Activated CD4-positive, alpha-beta T cell treated with anti-CD3 and anti-CD28 coated beads, Interleukin-2, amount 50 U/mL, for 48 hours (primary cell): ENCODE results near the gene PARVB.

ENCODE experiments used
- DNase-seq, 2 experiments: peaks; one replicate each; pipeline ENCODE4 v3.0.0-alpha.2; 2020

PARVB gene

DNA sequence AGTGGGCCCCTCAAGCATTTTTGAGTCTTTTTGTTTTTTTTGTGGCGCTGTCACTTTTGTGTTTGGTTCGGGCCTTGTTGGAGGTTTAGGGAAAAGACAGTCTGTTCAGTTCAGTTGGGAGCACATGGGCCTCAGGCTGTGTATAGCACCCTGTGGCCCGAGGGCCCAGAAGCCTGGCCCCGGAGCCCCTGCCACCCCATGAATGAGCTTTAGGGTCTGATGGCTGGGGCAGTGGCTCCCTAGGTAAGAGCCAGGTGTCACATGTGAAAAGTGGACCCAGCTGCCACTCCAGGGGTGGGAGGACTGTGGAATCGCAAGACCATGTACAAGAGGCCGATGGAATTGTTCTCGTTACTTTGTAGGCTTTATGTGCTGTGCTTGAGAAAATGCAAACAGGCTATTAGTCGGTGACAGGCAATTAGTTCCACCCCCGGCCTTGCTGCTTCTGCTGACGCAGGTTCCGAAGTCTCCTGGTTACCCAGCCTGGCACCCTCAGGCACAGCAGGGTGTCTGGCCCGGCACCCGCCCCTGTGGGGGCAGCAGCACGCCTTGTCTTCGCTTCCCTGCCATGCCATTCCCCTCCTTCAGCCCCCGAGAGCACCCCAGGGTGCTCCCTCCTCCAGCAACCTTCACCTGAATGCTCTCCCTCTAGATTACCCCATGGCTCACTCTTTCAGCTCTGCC, 118.5 kb downstream of the PARVB start:
- no peak for DNase-seq

DNA sequence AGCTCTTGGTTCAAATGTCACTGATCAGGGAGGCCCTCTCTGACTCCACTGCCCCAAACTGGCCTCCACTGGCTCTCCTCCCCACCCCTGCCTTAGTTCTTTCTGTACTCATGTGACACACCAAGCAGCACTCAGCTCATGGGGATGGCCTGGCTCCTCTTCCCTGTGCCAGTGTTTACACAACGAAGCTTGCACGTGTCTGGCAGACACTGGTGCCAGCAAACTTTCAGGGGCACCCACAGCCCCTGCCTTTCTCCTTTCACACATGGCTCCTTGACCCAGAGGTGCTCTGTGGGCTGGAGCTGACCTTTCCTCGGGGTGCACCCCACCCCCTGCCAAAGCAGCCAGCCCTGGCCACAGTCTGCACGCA, 119.0 kb downstream of the PARVB start:
- DNase-seq: no peak

DNA sequence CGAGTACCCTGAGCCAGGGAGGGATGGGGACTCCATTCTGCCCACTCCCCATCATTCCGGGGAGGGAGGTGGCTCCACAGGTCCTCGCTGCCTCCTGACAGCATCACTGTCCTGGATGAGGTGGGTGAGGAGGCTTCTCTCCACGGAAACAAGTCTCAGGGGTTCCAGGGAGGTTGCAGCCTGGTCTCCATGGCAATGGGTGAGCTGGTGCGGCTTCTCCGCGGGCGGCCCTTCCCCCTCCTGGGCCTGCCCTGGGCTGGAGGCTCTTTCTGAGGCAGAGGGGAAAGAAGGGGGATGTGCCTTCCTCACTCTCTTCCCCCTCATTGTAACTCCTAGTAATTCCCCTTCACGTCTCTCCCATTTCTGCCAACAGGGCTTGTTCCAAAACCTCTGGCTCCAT, 119.5 kb downstream of the PARVB start:
- DNase-seq: no peak

DNA sequence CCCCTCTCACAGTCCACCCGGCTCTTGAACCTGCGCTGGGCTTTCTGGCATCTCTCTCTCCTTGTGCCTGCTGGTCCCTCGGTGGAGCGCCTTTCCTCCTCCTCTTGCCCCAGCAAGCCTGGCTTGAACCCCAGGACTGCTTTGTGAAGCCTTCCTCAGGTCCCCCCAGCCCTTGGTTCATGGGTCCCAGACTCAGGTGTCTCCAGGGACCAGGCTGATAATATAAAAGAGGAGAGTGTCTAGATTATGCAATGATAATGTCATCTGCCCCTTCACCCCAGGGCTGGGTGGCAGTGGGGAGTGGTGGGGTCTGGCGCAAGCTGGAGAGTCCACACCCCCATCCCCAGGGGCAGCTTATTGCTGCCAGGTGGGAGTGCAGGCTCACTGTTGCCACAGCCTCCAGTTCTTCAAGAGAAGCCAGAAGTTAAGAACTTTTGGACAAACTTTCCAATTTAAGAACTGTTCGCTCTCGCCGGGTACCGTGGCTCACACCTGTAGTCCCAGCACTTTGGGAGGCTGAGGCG, 120.0 kb downstream of the PARVB start:
- DNase-seq: no peak

DNA sequence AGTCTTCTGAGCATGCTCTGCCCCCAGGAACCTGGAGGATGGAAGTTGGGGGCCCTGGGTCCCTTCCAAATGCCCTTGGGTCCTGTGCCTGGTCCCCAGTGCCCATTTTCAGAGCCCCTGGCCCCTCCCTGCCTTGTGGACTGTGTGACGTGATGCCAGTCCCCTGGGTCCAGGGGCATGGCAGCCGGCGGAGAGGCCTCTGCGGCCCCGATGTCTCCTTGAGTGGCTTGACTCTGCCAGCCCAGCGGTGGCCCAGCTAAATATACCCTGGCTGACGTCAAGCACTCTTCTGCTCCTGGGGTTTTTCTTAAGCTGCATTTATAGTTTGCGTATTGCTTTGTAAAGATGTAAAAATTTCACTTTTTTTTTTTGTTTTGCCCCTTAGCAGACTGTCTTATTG, 121.4 kb downstream of the PARVB start:
- DNase-seq: no peak

DNA sequence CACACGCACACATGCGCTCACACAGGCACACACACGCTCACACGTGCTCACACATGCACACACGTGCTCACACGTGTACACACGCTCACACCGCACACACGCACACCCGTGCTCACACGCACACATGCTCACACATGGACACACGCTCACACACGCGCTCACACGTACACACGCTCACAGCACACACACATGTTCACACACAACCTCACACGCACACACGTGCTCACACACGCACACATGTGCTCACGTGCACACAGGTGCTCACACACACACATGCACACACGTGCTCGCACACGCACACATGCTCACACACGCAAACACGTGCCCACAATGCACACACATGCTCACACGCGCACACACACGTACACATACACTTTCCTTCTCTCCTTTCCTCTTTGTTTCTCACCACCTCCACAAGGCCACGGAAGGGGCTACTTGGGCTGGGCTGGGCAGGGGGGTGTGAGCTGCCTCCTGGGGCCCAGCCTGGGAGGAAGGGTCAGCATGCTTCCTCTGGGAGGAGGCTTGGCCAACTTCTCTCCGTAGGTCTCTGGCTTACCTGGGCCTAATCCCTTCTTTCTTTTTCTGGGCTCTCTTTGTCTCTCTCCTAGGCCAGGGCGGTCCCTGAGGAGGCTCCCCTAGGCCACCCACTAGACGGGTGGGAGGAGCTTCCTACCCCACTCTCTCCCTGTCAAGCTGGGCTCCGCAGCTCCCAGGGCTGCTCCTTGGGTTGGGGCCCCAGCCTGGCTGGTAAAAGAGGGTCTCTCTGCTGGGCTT, 122.2 kb downstream of the PARVB start:
- no peak for DNase-seq

DNA sequence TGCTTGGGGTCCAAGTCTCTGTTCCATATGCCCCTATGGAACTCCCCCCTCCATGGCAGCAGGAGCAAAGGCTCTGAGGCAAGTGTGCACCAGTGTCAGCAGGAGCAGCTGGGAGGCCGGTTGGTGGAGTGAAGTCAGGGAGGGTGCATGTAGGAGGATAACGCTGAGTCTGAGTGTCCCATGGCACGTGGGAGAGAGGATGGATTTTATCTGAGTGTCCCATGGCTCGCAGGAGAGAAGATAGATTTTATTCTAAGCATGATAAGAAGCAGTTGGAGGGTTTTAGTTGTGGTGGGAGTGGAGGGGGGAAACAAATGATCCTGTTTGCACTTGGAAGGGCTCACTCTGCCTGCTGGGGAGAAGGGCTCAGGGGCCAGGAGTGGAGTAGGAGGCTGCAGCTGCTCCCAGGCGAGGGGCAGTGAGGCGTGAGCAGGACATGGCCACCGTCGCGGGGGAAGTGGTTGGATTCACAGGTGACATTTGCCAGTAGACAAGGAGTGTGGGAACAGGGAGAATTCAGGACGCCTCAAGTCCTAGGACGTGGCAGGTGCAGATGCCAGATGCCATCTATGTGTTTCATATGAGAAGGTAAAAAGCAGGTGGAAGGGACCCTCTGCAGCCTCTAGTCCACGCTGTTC, 123.0 kb downstream of the PARVB start:
- no peak for DNase-seq

DNA sequence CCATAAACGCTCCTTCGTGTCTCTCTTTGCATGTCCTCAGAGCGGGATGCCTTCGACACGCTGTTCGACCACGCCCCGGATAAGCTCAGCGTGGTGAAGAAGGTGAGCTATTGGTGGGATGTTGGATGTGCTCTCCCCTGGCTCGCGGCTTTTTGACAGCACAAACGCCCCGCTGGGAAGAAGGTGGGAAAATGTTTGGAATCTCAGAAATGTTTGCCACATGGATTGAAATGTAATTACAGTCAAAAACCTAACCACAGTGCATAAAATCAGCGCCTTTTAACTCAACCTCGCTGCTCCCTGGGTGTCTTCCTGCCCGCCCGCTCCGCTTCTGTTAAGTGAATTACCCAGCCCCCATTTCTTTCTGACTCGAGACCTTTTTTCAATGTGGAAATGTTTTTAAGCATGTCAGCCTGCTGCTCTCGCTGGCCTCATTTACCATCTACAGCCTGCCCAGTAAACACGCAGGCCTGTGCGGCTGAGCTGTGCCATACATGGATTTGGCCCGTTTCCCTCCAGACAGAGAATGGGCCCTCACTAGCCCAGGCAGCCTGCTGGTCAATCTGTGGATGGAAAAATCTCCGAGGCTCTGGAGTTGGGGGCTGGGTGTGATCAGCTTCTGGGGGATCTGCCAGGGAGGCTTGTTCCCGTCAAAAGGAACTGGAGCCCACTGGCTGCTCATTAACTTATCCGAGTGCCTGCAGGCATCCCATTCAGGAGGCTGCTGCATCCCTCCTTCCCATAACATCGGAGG, 123.9 kb downstream of the PARVB start:
- DNase-seq: no peak

DNA sequence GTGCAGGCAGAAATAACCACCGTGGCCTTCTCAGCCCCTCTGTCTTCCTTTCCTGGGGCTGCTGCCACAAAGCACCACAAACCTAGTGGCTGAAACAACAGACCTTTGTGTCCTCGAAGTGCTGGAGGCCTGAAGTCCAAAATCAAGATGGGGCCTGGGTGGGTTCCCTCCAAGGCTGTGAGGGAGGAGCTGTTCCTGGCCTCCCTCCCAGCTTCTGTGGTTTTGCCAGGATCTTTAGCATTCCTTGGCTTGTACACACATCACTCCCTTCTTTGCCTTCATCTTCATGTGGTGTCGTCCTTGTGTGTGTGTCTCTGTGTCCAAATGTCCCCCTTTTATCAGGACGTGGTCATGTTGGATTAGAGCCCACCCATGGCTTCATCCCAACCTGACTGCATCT, 127.6 kb downstream of the PARVB start:
- no peak for DNase-seq

DNA sequence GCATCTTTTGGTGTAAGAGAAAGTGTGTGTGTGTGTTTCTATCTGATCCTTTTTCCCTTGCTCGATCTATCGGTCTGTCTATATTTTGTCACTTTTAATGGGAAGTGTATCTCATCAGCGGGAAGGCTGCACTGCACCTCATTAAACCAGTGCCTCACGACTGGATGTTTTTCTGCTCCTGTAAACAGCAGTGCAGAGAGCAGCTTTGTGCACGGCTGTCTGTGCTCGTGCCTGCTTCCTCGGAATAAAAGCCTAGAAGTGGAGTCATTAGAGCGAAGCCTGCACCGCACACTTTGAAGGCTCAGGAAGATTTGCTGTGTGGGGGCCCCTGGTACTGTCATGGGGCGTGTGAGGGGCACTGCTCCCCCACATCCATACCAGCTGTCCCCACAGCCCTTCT, 129.6 kb downstream of the PARVB start:
- no peak for DNase-seq

DNA sequence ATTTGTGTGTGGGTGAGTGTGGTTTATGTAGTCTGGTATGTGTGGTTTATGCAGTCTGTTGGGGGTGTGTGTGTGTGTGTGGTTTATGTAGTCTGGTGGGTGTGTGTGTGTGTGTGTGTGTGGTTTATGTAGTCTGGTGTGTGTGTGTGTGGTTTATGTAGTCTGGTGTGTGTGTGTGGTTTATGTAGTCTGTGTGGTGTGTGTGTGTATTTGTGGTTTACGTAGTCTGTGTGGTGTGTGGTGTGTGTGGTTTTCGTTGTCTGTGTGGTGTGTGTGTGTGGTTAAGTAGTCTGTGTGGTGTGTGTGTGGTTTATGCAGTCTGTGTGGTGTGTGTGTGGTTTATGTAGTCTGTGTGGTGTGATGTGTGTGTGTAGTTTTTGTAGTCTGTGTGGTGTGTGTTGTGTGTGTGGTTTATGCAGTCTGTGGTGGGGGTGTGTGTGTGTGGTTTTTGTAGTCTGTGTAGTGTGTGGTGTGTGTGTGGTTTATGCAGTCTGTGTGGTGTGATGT, 130.4 kb downstream of the PARVB start:
- DNase-seq: peak; percentile 5 to 10

DNA sequence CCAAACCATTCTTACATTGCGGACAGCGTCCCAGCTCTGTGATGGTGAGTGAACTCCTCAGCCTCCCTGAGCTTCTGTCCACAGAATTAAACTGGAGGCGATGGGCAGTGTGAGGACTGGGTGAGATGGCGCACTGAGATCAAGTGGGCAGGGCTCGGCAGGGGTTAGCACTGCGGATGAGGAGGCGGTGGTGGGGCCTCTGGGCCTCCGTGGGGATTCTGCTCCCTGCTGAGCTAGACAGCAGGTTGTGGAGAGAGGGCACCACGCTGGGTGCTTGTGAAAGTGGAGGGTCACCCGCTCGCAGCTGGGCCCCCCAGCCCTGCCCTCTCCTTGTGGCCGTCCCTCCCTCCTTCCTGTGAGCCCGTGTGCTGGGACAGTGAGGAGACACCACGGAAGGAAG, 131.0 kb downstream of the PARVB start:
- no peak for DNase-seq

DNA sequence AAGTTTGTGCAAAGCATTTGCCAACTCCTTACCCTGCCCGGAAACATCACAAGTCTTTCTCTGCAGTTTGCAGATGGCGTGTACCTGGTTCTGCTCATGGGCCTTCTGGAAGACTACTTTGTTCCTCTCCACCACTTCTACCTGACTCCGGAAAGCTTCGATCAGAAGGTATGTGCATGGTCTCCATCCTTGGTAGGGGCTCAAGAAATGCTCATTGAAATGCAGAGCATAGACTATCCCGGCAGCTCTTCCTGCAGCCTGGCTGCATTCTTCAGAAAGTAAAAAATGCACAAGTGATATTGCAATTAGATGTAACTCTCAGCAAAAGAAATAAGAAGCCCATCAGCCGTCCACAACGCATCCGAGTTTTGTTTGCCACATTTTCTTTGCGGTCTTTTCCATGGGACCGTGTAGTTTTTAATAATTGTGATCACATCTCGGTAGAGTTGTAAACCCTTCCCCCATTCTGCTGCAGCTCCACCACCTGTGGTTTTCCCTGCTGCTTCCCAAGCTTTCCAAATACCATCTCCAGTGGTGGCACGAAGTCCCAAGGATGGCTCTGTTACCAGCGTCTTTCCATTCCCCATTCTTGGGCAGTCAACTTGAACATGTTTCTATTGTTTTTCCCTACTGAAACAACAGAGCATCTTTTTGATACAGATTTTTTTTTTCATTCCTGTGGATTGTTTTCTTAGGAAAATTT, 134.0 kb downstream of the PARVB start:
- no peak for DNase-seq

DNA sequence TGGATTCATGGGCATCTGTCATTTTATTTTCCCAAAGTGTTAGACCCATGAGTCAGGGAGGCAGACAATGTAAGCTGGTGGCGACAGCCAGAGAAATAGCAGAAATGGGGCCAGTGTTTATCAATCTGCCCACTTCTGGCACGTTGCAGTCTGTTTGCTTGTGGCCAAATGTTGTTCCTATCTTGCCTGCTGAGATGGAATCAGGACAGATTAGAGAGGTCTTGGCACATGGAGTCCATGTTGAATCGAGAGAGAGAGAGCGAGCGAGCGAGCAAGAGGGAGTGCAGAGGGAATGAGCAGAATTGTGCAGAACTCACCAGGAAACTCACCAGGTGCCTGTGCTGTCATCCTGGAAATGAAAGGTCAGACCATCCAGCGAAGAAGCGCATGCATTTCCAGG, 134.7 kb downstream of the PARVB start:
- no peak for DNase-seq

DNA sequence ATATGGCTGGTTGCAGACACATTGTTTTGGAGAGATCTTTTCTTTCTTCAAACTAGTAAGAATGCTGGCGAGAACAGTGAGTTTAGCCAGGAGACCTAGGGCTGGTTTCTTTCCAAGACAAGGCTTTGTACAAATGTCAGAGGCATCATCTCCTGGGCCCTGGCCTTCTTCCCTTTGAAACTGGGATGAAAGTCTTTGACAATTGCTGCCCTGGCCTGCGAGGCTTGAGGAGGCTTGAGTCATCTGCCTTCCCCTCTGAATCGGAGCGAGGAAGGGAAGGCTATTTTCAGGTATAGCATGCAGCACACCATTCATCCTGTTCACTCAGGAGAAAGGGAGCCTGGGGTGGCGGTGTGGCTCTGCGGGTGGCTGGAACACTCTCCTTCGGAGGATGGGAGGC, 135.1 kb downstream of the PARVB start:
- no peak for DNase-seq

DNA sequence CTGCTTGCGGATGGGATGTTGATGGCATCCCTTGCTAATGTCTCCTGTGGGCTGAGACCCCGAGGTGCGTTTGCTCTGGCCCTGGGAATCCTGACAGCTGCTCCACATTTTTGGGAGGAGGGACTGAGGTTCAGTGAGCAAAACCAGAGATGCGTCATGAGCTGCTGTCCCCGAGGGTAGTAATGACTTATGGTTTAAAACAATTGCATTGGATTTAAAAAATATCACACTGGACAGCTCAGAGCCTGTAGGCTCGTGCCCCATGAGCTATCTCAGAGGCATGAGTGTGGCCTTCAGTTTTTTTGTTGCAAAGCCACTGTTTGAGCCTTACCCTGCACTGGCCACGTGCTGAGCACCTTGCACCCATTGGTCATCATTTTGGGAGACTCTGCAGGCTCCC, 135.7 kb downstream of the PARVB start:
- DNase-seq: no peak

DNA sequence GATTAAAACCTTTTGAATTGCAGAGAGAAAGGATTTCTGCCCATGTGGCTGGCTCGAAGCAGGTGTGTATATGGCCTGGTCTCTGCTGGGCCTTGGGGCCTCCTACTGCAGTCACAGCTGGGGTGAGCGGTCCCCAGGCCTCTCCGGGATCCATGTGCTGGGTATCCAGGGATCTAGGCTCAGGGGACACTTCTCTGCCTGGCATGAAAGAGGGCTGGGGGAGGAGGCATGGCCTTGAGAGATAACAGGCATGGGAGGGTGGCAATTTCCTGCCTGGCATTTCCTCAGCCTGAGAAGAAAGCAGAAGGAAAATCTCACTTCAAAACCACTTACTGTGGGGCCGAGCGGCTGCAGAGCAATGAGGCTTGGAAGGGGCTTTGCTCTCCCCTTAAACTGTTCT, 136.3 kb downstream of the PARVB start:
- no peak for DNase-seq

DNA sequence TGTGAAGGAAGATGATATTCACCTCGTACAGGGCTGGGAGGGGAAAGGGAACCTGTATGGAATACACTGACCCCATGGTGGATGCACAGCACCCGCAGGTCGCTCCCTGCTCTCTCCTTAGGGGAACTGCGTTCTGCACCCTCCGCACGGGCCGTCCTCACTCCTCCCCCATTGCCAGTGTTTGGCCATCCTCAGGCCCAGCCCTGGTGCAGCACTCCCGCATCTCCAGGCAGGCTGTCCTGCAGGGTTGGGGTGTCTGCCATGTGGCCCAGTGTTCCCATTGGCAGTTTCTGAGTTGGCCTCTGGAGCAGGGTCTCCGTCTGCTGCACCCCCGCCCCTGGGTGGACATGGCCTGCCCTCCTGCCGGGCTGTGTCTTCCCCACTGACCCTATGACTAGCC, 137.6 kb downstream of the PARVB start:
- DNase-seq: no peak

DNA sequence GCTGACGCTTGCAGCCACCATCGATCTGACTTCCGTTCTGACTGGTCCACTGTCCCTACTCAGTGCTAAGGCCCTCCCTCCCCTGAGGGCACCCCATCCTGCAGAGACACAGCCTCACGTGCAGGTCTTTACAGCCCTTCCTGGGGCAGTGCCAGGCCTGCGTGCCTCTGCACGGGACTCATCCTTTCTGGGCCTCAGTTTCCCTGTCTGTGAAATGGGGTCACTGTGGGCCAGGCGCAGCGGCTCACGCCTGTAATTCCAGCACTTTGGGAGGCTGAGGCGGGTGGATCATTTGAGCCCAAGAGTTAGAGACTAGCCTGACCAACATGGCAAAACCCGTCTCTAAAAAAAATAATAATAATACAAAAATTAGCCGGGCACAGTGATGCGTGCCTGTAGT, 138.9 kb downstream of the PARVB start:
- no peak for DNase-seq

DNA sequence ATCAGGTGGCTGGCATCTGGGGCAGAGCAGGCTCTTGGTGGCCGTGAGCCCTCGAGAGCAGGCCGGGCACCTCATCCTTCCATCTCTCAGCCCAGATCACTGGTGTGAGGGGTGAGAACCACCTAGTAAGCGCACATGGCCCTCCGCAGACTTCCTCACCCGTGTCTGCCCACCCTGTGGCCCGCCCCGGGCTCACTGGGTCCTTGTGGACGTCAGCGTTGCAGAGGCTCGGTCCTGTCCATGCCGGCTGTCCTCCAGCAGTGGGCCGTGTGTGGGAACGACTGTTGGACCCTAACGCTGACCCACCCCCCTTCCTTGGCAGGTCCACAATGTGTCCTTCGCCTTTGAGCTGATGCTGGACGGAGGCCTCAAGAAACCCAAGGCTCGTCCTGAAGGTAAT, 139.4 kb downstream of the PARVB start:
- DNase-seq: no peak

DNA sequence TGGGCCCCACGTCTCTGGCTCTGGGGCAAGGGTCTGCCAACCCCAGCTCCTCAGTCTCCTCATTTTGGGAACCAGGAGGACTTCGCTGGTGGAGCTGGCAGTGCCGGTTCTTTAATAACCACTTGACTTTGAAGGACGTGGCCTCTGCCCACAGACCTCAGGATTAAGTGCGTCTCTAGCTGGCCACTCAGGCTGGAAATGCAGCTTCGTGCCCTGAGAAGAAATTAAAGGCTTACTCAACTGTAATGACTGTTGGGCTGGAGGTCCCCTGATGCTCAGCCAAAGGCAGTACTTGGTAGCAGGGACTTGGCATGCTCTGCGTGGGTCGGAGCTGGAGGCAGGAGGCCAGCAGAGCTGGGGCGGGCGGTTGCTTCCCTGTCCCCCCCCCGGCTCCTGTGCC, 139.9 kb downstream of the PARVB start:
- DNase-seq: no peak

DNA sequence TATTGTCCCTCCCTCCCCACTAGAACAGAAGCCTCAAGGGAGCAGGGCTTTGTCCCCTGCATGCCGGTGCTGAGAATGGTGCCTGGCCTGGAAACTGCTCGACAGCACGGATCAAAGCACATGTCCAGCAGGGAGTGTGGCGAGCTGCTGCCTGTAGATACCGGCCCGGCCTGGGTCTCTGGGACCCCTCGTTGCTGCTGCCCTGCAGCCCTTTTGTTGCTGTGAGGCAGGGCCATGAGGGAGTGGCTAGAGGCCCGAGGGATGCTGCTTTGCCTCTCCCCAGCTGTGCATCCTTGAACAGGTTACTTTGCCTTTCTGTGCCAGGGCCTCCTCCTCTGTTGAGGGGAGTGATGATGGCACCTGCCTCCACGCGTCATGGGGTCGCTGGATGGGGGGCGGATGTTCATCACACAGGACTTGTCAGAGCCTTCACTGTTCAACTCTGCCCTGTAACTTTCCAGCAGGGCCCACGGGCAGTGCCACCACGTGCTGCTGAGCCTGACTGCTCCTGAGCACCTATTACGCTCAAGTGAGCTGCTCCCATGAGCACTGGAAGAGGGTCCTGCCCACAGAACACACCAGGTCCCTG, 141.3 kb downstream of the PARVB start:
- no peak for DNase-seq
